H1 (cell line): ENCODE results near the gene RAP2A. TPM values are rescaled to one million over a fixed set of nuclear protein-coding genes. Genes with fewer than 3 reads are reported as not detected.

Source experiments
- CTCF ChIA-PET: fragments of 300-600 bp; sonication (Branson Sonifier 250); formaldehyde crosslinking; loops from one replicate; lab custom pipeline; 2021; ENCODE audit not compliant: partially characterized antibody; lab: Charles Lee
- POLR2A ChIA-PET: fragments of 300-600 bp; sonication (Branson Sonifier 250); formaldehyde crosslinking; loops from one replicate; lab custom pipeline; 2021; ENCODE audit warnings: inconsistent platforms; ENCODE audit not compliant: partially characterized antibody; lab: Charles Lee
- DNase-seq, 2 experiments: peaks; one replicate each; pipeline versions ENCODE4 v3.0.0 to v3.0.0-alpha.2; 2010 to 2022; ENCODE audit warnings: low spot score in 2 of 2, low read depth in 1 of 2, mixed read lengths in 1 of 2
- FAIRE-seq: peaks from 2 replicates; lab custom pipeline; 2011; peaks lifted over from hg19 to GRCh38; lab: Jason Lieb, UNC
- H2AFZ ChIP-seq: 2 replicates; pipeline ENCODE4 v1.8.1; 2012; ENCODE audit warnings: low read length, inconsistent platforms
- H2AK5ac ChIP-seq: 2 replicates; pipeline ENCODE4 v1.6.1; 2013; ENCODE audit warnings: low read depth, low read length
- H2BK120ac ChIP-seq: replicated peaks from 2 replicates; pipeline ENCODE3; 2013; ENCODE audit warnings: low read depth, low read length, inconsistent platforms
- H2BK12ac ChIP-seq: 2 replicates; pipeline ENCODE4 v1.6.1; 2013; ENCODE audit warnings: low read depth, low read length
- H2BK15ac ChIP-seq: 2 replicates; pipeline ENCODE4 v1.6.1; 2013; ENCODE audit warnings: low read length
- H2BK20ac ChIP-seq: 2 replicates; pipeline ENCODE4 v1.6.1; 2013; ENCODE audit warnings: low read length
- H2BK5ac ChIP-seq: 2 replicates; pipeline ENCODE4 v1.6.1; 2013; ENCODE audit warnings: low read depth, low read length
- H3K14ac ChIP-seq: 2 replicates; pipeline ENCODE4 v1.6.1; 2013; ENCODE audit warnings: inconsistent platforms; ENCODE audit not compliant: insufficient read length
- H3K18ac ChIP-seq: 2 replicates; pipeline ENCODE4 v1.6.1; 2013; ENCODE audit warnings: low read length; ENCODE audit errors: extremely low read depth
- H3K23ac ChIP-seq: 2 replicates; pipeline ENCODE4 v1.6.1; 2013; ENCODE audit warnings: inconsistent platforms; ENCODE audit not compliant: insufficient read length
- H3K23me2 ChIP-seq: 2 replicates; pipeline ENCODE4 v1.6.1; 2013; ENCODE audit warnings: low read depth, low read length
- H3K27ac ChIP-seq: 2 replicates; pipeline ENCODE4 v1.6.1; 2011; ENCODE audit warnings: low read depth, low read length, inconsistent platforms
- H3K27me3 ChIP-seq, 4 experiments: replicated peaks in 1 of 4; 1 replicate in 1 of 4; 2 replicates in 3 of 4; pipeline versions ENCODE4 v1.6.1 to v1.8.1; 2011 to 2013; ENCODE audit warnings: low read length in 3 of 4, mild to moderate bottlenecking in 3 of 4, inconsistent platforms in 2 of 4, mixed read lengths in 2 of 4, moderate library complexity in 1 of 4; ENCODE audit not compliant: control insufficient read depth in 3 of 4, insufficient read depth in 3 of 4; ENCODE audit errors: extremely low read depth in 1 of 4
- H3K36me3 ChIP-seq, 4 experiments: 2 replicates each; pipeline versions ENCODE4 v1.6.1 to v1.8.1; 2011 to 2013; ENCODE audit warnings: mild to moderate bottlenecking in 4 of 4, low read length in 3 of 4, moderate library complexity in 2 of 4, control low read depth in 1 of 4, inconsistent platforms in 1 of 4; ENCODE audit not compliant: insufficient read depth in 4 of 4, control insufficient read depth in 2 of 4
- H3K4ac ChIP-seq: replicated peaks from 2 replicates; pipeline ENCODE3; 2013; ENCODE audit warnings: low read length, low read depth, mixed read lengths, inconsistent platforms; ENCODE audit not compliant: insufficient read length
- H3K4me1 ChIP-seq, 4 experiments: replicated peaks in 1 of 4; 1 replicate in 1 of 4; 2 replicates in 3 of 4; pipeline versions ENCODE4 v1.6.1 to v1.8.1; 2011 to 2013; ENCODE audit warnings: low read length in 3 of 4, inconsistent platforms in 2 of 4, mixed read lengths in 1 of 4; ENCODE audit not compliant: insufficient read depth in 4 of 4, control insufficient read depth in 3 of 4
- H3K4me2 ChIP-seq, 2 experiments: 2 replicates each; pipeline versions ENCODE4 v1.6.1 to v1.8.1; 2011 to 2013; ENCODE audit warnings: low read depth in 2 of 2, low read length in 2 of 2, control low read depth in 1 of 2, inconsistent platforms in 1 of 2, mild to moderate bottlenecking in 1 of 2; ENCODE audit not compliant: insufficient read depth in 1 of 2
- H3K4me3 ChIP-seq, 4 experiments: fragments of 200-600, 300-600 bp in 1 of 4; sonication (generic), shearing (Covaris generic), sonication (Bioruptor Twin) in 1 of 4; 2 replicates each; pipeline versions ENCODE4 v1.5.1 to v1.8.1; 2011 to 2016; ENCODE audit warnings: low read length in 4 of 4, low read depth in 3 of 4, control low read depth in 2 of 4, inconsistent platforms in 2 of 4, mild to moderate bottlenecking in 2 of 4, mixed read lengths in 1 of 4, moderate library complexity in 1 of 4; ENCODE audit not compliant: insufficient read depth in 2 of 4; ENCODE audit errors: extremely low read depth in 1 of 4
- H3K56ac ChIP-seq: replicated peaks from 2 replicates; pipeline ENCODE3; 2013; ENCODE audit warnings: low read depth, mild to moderate bottlenecking, mixed read lengths, low read length, inconsistent platforms; ENCODE audit not compliant: insufficient read length
- H3K79me1 ChIP-seq: 2 replicates; pipeline ENCODE4 v1.6.1; 2013; ENCODE audit warnings: low read depth, low read length, control low read depth
- H3K79me2 ChIP-seq, 2 experiments: 2 replicates each; pipeline versions ENCODE4 v1.6.1 to v1.8.1; 2012 to 2013; ENCODE audit warnings: low read length in 2 of 2, mild to moderate bottlenecking in 2 of 2, inconsistent platforms in 1 of 2; ENCODE audit not compliant: insufficient read depth in 2 of 2, control insufficient read depth in 1 of 2
- H3K9ac ChIP-seq, 4 experiments: replicated peaks in 1 of 4; 1 replicate in 1 of 4; 2 replicates in 3 of 4; pipeline versions ENCODE4 v1.6.1 to v1.8.1; 2011 to 2013; ENCODE audit warnings: low read depth in 3 of 4, low read length in 3 of 4, control low read depth in 2 of 4, mild to moderate bottlenecking in 2 of 4, moderate library complexity in 2 of 4, inconsistent platforms in 1 of 4; ENCODE audit errors: extremely low read depth in 1 of 4
- H3K9me3 ChIP-seq, 2 experiments: 2 replicates each; pipeline versions ENCODE4 v1.6.1 to v1.8.1; 2012 to 2013; ENCODE audit warnings: mild to moderate bottlenecking in 2 of 2, moderate library complexity in 2 of 2, control low read depth in 1 of 2, inconsistent platforms in 1 of 2, low read depth in 1 of 2, low read length in 1 of 2, mixed read lengths in 1 of 2; ENCODE audit not compliant: insufficient read depth in 2 of 2
- H4K20me1 ChIP-seq, 2 experiments: replicated peaks in 1 of 2; 2 replicates each; pipeline versions ENCODE3 to v1.8.1; 2011 to 2013; ENCODE audit warnings: inconsistent platforms in 2 of 2, low read length in 2 of 2, mild to moderate bottlenecking in 1 of 2; ENCODE audit not compliant: insufficient read depth in 2 of 2, control insufficient read depth in 1 of 2
- H4K5ac ChIP-seq: 2 replicates; pipeline ENCODE4 v1.6.1; 2013; ENCODE audit warnings: low read length, low read depth, mixed read lengths, inconsistent platforms; ENCODE audit not compliant: insufficient read length
- H4K8ac ChIP-seq: 2 replicates; pipeline ENCODE4 v1.8.0; 2013; ENCODE audit warnings: mild to moderate bottlenecking, moderate library complexity, low read length, inconsistent platforms; ENCODE audit not compliant: insufficient read depth; ENCODE audit errors: extremely low read depth
- H4K91ac ChIP-seq: replicated peaks from 2 replicates; pipeline ENCODE3; 2013; ENCODE audit warnings: low read length, mixed read lengths, inconsistent platforms; ENCODE audit not compliant: insufficient read length
- ATF2 ChIP-seq: IDR thresholded peaks from 2 replicates; pipeline ENCODE4 v1.6.1; 2012; ENCODE audit warnings: low read length, inconsistent platforms
- CREB1 ChIP-seq: IDR thresholded peaks from 2 replicates; pipeline ENCODE4 v1.6.1; 2012; ENCODE audit warnings: inconsistent platforms
- EP300 ChIP-seq, 2 experiments: IDR thresholded peaks; 1 replicate in 1 of 2; 2 replicates in 1 of 2; pipeline ENCODE4 v1.6.1; 2011 to 2012; ENCODE audit warnings: low read depth in 2 of 2, low read length in 2 of 2, mild to moderate bottlenecking in 2 of 2, borderline replicate concordance in 1 of 2, inconsistent platforms in 1 of 2, moderate library complexity in 1 of 2
- NANOG ChIP-seq: IDR thresholded peaks from 2 replicates; pipeline ENCODE4 v1.6.1; 2011; ENCODE audit warnings: low read length, low read depth, mild to moderate bottlenecking, inconsistent platforms; ENCODE audit not compliant: insufficient read depth, poor library complexity, severe bottlenecking
- POLR2A ChIP-seq, 2 experiments: IDR thresholded peaks; 1 replicate in 1 of 2; 2 replicates in 1 of 2; pipeline ENCODE4 v1.6.1; 2011; ENCODE audit warnings: low read depth in 2 of 2, low read length in 2 of 2, mild to moderate bottlenecking in 2 of 2; ENCODE audit errors: control extremely low read depth in 1 of 2
- RNF2 ChIP-seq: fragments of 200-900, 300-1000 bp; sonication (generic); IDR thresholded peaks from 2 replicates; pipeline ENCODE4 v1.7.1; 2016; ENCODE audit warnings: borderline replicate concordance, low read depth, mild to moderate bottlenecking, antibody characterized with exemption, low read length; ENCODE audit not compliant: poor library complexity, severe bottlenecking; ENCODE audit errors: missing control alignments
- SIN3A ChIP-seq, 2 experiments: IDR thresholded peaks in 1 of 2; conservative IDR thresholded peaks in 1 of 2; 2 replicates each; pipeline ENCODE4 v1.6.1; 2011 to 2012; ENCODE audit warnings: low read length in 2 of 2, improper control_type of control experiment in 1 of 2, low read depth in 1 of 2, mild to moderate bottlenecking in 1 of 2
- WGBS, 2 experiments: shearing (Covaris generic) in 1 of 2; methylation state at CpG; one replicate each; pipeline versions ENCODE4 v1.1.6 to v1.1.7; 2013 to 2015; ENCODE audit warnings: low lambda C conversion rate in 2 of 2, mixed read lengths in 2 of 2, inconsistent platforms in 1 of 2, low coverage in 1 of 2, missing lambda C conversion rate in 1 of 2; ENCODE audit not compliant: insufficient replicate concordance in 2 of 2, insufficient coverage in 1 of 2, insufficient read length in 1 of 2; ENCODE audit errors: extremely low coverage in 1 of 2, missing lambda C conversion rate in 1 of 2; 5-methylcytosine and 5-hydroxymethylcytosine counted together
- polyA plus RNA-seq, 7 experiments: library from polyadenylated mRNA; depleted of rRNA in 3 of 7; stranded (reverse) in 5 of 7; unstranded in 2 of 7; fragments of >200 nt in 5 of 7; fragments of 200-250 nt in 2 of 7; gene quantifications; 1 replicate in 5 of 7; 2 replicates in 1 of 7; 4 replicates in 1 of 7; pipeline versions ENCODE4 v1.2.1 to v1.2.3, GENCODE V29; 2011 to 2013; ENCODE audit warnings: missing spikeins in 2 of 7, mixed read lengths in 2 of 7
- total RNA-seq: library from RNA; stranded (reverse); fragmentation: NEBNext Ultra II Directional; extraction: Animal tissue kit (Norgen Biotek cat#: 25700); gene quantifications from 2 replicates; pipeline ENCODE4 v1.2.1, GENCODE V29; 2021

The RAP2A gene
- total and polyA plus RNA-seq, 2 of the 8 experiments (the other 6 are each of a cell fraction or from before 2014, with no cell fraction given): 8.4 to 43.4 TPM

DNA sequence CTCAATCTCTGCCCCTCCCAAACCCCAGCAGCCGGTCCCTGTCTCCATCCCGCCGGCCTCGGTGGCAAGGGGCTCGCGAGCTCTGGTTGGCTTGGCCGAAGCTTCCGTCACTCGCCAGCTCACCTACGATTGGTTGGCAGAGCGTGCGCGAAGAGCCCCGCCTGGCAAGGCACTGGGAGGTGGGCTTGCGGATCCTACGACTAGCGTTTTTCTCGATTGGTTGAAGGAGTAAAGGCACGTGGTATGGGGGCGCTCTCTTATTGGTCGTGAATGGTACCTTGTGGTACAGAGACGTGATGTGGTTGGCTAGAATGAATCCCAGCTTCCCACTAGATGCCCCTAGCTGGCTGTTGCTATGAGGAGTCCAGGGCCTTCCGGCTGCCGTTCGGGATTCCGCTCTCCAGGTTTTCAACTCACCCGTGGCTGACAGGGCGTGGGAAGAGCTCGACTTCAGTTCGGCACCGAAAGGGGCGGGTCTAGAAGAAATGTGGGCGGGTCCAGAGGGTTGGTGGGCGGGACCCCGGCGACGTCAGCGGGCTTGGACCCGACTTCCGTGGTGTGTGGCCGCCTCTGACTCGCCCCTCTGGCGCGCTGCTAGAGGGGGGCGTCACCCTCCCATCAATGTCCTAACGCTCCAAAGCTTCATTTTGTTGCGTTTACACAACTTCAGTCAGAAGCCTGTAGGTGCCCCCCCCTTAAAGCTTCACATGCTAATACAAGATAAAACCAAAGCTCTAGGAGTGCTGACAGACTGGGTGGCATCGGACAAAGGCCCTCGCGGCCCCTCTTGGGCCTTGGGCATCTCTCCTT, 847 bp upstream of the RAP2A start:
- H4K20me1 ChIP-seq: peaks cover 0 to 3% of the 10 kb centered on the region in 2 experiments
- no peaks in the 10 kb centered on the region; a peak in 1 of 8 replicates for H3K36me3 ChIP-seq
- peak overlapping the region; percentile 93 to 98 (median 96) for H3K4me3 ChIP-seq
- peak overlapping the region; percentile 83 for H3K4ac ChIP-seq
- peaks cover 0 to 3% (median 1%) of the 10 kb centered on the region in 4 experiments; a peak in 3 of 7 replicates for H3K4me1 ChIP-seq
- peak overlapping the region; percentile 24 for H4K5ac ChIP-seq
- DNase-seq: peak; percentile 99 to 100
- ChIA-PET POLR2A (interaction anchor here (0.8 to 2.7 kb wide), 8 partner anchors 11 to 26 kb away, joined by 3 to 11 read pairs (median 3); no protein-coding TSS in a partner anchor), CTCF (interaction anchor here (0.7 to 1.6 kb wide), 4 partner anchors 27 to 196 kb away, joined by 3 to 4 read pairs (median 4); no protein-coding TSS in a partner anchor)
- H3K23me2 ChIP-seq: peaks cover 12% of the 10 kb centered on the region
- peaks cover 1% of the 10 kb centered on the region; the same call in 1 of the 2 replicates for H3K79me1 ChIP-seq
- peak overlapping the region; percentile 98 for H2AFZ ChIP-seq
- H3K9me3 ChIP-seq: no peaks in the 10 kb centered on the region
- no peak overlapping the region for H2BK120ac ChIP-seq
- no peak overlapping the region for H2BK15ac ChIP-seq
- H4K8ac ChIP-seq: peak overlapping the region; percentile 81
- no peak overlapping the region for H3K14ac ChIP-seq
- no peaks in the 10 kb centered on the region for H3K27me3 ChIP-seq
- peak overlapping the region; percentile 84 for H2BK5ac ChIP-seq
- H3K79me2 ChIP-seq: peaks cover 3 to 38% of the 10 kb centered on the region in 2 experiments; a peak in 3 of 4 replicates
- peak overlapping the region; percentile 54 to 98 (median 88) for H3K9ac ChIP-seq
- WGBS, 2 experiments: 1% methylated on average over 50 of the region's 50 CpGs; no CpG with 5 or more reads in 1 of the 2 experiments
- no peak overlapping the region for H2AK5ac ChIP-seq
- H3K18ac ChIP-seq: peak overlapping the region; percentile 73
- H2BK20ac ChIP-seq: no peak overlapping the region
- no peak overlapping the region for H3K23ac ChIP-seq
- peak overlapping the region; percentile 85 for H3K27ac ChIP-seq
- H4K91ac ChIP-seq: no peak overlapping the region
- H3K56ac ChIP-seq: no peak overlapping the region
- peak overlapping the region; percentile 93 to 97 for H3K4me2 ChIP-seq
- peak overlapping the region; percentile 72; the same call in 1 of the 2 replicates for H2BK12ac ChIP-seq
- peak; percentile 97 for FAIRE-seq
- TF ChIP-seq EP300 (IDR thresholded peaks at IDR 0.05; ENCODE audit: borderline replicate concordance in 1 of 2, low read depth in 2 of 2, low read length in 2 of 2) (0 out of 3 replicates have a peak, but pooled peaks of 1 of the 2 experiments have one; percentile 5), ATF2 (peak; percentile 58; the same call in 1 of the 2 replicates), SIN3A (conservative IDR thresholded peaks at IDR 0.05 in 1 of 2, IDR thresholded peaks at IDR 0.05 in 1 of 2; ENCODE audit: low read depth in 1 of 2, low read length in 2 of 2) (peak; percentile 44 to 83; a peak in 2 of 4 replicates), CREB1 (peak; percentile 82), NANOG (no peak), POLR2A (IDR thresholded peaks at IDR 0.05; ENCODE audit: control extremely low read depth in 1 of 2, low read depth in 2 of 2, low read length in 2 of 2) (peak in 1 of 2 experiments; percentile 75; a peak in 1 of 3 replicates), RNF2 (no peak)
